RWPE2 (cell line): Measurements from ENCODE around the gene GSG1L.

Experiments
- ATAC-seq: fragments of 200-7000 bp; cut with Tn5 transposase; 3 replicates; pipeline ENCODE4 v1.9.1; 2021; ENCODE audit warnings: low read depth
- DNase-seq: peaks from one replicate; pipeline ENCODE4 v3.0.0-alpha.2; 2020; ENCODE audit warnings: low spot score
- H3K27ac ChIP-seq: fragments of 450-650 bp; 2 replicates; pipeline ENCODE4 v1.5.1; 2017; ENCODE audit warnings: mild to moderate bottlenecking; ENCODE audit not compliant: poor library complexity, severe bottlenecking
- H3K27me3 ChIP-seq: fragments of 250-450 bp; sonication (Bioruptor Pico); 2 replicates; pipeline ENCODE4 v1.5.1; 2021; ENCODE audit warnings: mild to moderate bottlenecking, moderate library complexity; ENCODE audit not compliant: insufficient read depth, poor library complexity, severe bottlenecking
- H3K36me3 ChIP-seq: fragments of 250-450 bp; sonication (Bioruptor Pico); 2 replicates; pipeline ENCODE4 v1.5.1; 2020; ENCODE audit warnings: low read depth, mild to moderate bottlenecking, moderate library complexity
- H3K4me1 ChIP-seq: fragments of 250-450 bp; sonication (Bioruptor Pico); 2 replicates; pipeline ENCODE4 v1.5.1; 2021; ENCODE audit warnings: mild to moderate bottlenecking, moderate library complexity; ENCODE audit not compliant: insufficient read depth, poor library complexity, severe bottlenecking
- H3K4me3 ChIP-seq: fragments of 250-450 bp; sonication (Bioruptor Pico); 2 replicates; pipeline ENCODE4 v1.5.1; 2021; ENCODE audit warnings: mild to moderate bottlenecking, moderate library complexity; ENCODE audit not compliant: severe bottlenecking
- H3K9me3 ChIP-seq: fragments of 250-450 bp; sonication (Bioruptor Pico); 2 replicates; pipeline ENCODE4 v1.5.1; 2021; ENCODE audit warnings: mild to moderate bottlenecking, moderate library complexity; ENCODE audit not compliant: severe bottlenecking
- TF ChIP-seq, protein P1 (sequence below): fragments of 450-650 bp; IDR thresholded peaks from one replicate; pipeline ENCODE4 v1.5.1; 2017; ENCODE audit warnings: mild to moderate bottlenecking, moderate library complexity; ENCODE audit not compliant: poor library complexity, severe bottlenecking

The GSG1L gene

GRCh38 chr16:27978876-27979275 lies 84.6 kb downstream of the GSG1L start:
- TF ChIP-seq, protein P1, sequence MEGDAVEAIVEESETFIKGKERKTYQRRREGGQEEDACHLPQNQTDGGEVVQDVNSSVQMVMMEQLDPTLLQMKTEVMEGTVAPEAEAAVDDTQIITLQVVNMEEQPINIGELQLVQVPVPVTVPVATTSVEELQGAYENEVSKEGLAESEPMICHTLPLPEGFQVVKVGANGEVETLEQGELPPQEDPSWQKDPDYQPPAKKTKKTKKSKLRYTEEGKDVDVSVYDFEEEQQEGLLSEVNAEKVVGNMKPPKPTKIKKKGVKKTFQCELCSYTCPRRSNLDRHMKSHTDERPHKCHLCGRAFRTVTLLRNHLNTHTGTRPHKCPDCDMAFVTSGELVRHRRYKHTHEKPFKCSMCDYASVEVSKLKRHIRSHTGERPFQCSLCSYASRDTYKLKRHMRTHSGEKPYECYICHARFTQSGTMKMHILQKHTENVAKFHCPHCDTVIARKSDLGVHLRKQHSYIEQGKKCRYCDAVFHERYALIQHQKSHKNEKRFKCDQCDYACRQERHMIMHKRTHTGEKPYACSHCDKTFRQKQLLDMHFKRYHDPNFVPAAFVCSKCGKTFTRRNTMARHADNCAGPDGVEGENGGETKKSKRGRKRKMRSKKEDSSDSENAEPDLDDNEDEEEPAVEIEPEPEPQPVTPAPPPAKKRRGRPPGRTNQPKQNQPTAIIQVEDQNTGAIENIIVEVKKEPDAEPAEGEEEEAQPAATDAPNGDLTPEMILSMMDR, result no peak
- Histone ChIP-seq H3K4me3 (no peak overlapping the region), H3K36me3 (no peaks in the 10 kb centered on the region)

DNA sequence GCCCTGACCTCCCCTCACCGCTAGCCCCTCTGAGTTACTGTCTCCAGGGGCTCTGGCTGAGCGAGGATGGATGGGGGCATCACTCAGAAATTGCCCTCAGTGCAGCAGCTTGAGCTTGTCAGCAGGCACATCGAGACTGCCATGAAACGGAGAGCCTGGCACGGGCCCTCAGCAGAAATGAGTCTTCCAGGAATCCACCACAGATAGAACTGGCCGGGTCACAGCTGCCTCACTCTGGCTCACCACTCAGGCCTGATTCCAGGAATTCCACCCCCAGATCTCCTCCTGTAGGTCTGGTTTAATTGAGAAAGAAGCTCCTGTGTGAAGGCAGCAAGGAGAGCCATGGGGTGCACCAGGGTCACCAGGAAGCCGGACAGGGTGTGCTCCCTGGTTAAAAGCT lies 85.5 kb downstream of the GSG1L start:
- no peaks in the 10 kb centered on the region for H3K9me3 ChIP-seq
- ATAC-seq (0 out of 3 replicates have a peak, but pooled peaks have one; percentile 21), DNase-seq (no peak)
- H3K4me3 ChIP-seq, result no peak overlapping the region
- TF ChIP-seq, protein P1, result no peak
- no peak overlapping the region for H3K27ac ChIP-seq
- no peaks in the 10 kb centered on the region for H3K36me3 ChIP-seq
- H3K4me1 ChIP-seq, result no peaks in the 10 kb centered on the region
- no peaks in the 10 kb centered on the region for H3K27me3 ChIP-seq

More at GRCh38 chr16:27978876-27979275, 84.6 kb downstream of the GSG1L start:
- Histone ChIP-seq H3K4me1 (no peaks in the 10 kb centered on the region), H3K27me3 (no peaks in the 10 kb centered on the region), H3K9me3 (no peaks in the 10 kb centered on the region), H3K27ac (no peak overlapping the region)
- ATAC-seq (no peak), DNase-seq (no peak)

GRCh38 chr16:27976990-27977389 lies 86.5 kb downstream of the GSG1L start:
- no peaks in the 10 kb centered on the region for H3K36me3 ChIP-seq
- no peaks in the 10 kb centered on the region for H3K27me3 ChIP-seq
- H3K4me3 ChIP-seq, result no peak overlapping the region
- H3K27ac ChIP-seq, result no peak overlapping the region
- no peak for DNase-seq
- no peaks in the 10 kb centered on the region for H3K9me3 ChIP-seq
- ATAC-seq, result no peak
- H3K4me1 ChIP-seq, result no peaks in the 10 kb centered on the region
- TF ChIP-seq, protein P1, result no peak

DNA sequence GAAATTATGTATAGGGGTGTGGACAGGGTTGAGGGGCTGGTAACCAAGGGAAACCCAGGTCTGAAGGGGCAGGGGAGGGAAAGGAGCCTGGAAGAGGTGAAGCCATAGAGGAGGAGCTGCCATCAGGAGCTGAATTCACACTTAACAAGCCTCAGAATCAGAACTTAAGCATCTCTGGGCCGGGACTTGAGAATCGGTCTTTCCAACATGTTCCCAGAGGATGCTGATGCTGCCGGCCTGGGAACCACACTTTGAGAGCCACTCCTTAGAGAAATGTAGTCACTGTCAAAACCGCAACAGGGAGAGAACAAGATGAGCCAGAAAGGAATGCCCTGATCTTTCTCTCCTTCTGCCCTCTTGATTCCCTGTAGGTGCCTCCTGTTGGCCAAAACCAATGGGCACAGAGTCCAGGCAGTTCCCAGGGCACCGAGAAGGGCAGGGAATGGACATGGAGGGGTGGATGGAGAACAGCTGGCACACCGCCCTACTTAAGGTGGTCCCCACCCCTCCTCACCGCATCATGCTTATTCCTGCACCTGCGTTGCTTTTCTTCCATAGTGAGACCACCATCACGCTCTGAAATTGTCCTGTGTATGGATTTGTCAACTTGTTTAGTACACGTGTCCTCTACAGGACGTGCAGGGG lies 88.5 kb downstream of the GSG1L start:
- no peak for ATAC-seq
- Histone ChIP-seq H3K27ac (no peak overlapping the region), H3K36me3 (no peaks in the 10 kb centered on the region), H3K9me3 (no peaks in the 10 kb centered on the region), H3K4me1 (no peaks in the 10 kb centered on the region), H3K27me3 (no peaks in the 10 kb centered on the region), H3K4me3 (no peak overlapping the region)
- TF ChIP-seq, protein P1, result no peak
- DNase-seq, result no peak

GRCh38 chr16:27973678-27974077 lies 89.8 kb downstream of the GSG1L start:
- TF ChIP-seq, protein P1, result no peak
- peaks cover 3% of the 10 kb centered on the region for H3K4me1 ChIP-seq
- no peaks in the 10 kb centered on the region for H3K27me3 ChIP-seq
- H3K9me3 ChIP-seq, result no peaks in the 10 kb centered on the region
- H3K36me3 ChIP-seq, result no peaks in the 10 kb centered on the region
- no peak overlapping the region for H3K27ac ChIP-seq
- H3K4me3 ChIP-seq, result no peak overlapping the region
- DNase-seq (no peak), ATAC-seq (no peak)
